T-helper 1 cell treated with Interleukin-12 subunit alpha and Interleukin-12 subunit beta and Interleukin-4 antibody, amounts not matched to agents 30 μg/mL and 1 μg/mL, for 36 hours (primary cell): ENCODE measurements around the gene EPHA10.
"Not testable (repeated sequence)": the region's sequence is repeated elsewhere in the genome, so short reads cannot be mapped to it uniquely, and the experiment has no call there.

ENCODE experiments used
- H3K27ac Mint-ChIP-seq: one replicate; pipeline ENCODE4 v1.8.0; 2021; ENCODE audit warnings: mild to moderate bottlenecking, mixed read lengths
- H3K27me3 Mint-ChIP-seq: one replicate; pipeline ENCODE4 v1.8.0; 2021; ENCODE audit warnings: low read depth, mixed read lengths
- H3K36me3 Mint-ChIP-seq: one replicate; pipeline ENCODE4 v1.8.0; 2021; ENCODE audit warnings: low read depth, mixed read lengths
- H3K4me1 Mint-ChIP-seq: one replicate; pipeline ENCODE4 v1.8.0; 2021; ENCODE audit warnings: low read depth, mixed read lengths
- H3K4me3 Mint-ChIP-seq: one replicate; pipeline ENCODE4 v1.8.0; 2021; ENCODE audit warnings: mild to moderate bottlenecking, moderate library complexity, mixed read lengths
- H3K9me3 Mint-ChIP-seq: one replicate; pipeline ENCODE4 v1.8.0; 2021; ENCODE audit warnings: mixed read lengths

Gene EPHA10

GRCh38 chr1:37755951-37756560 is 8.9 kb downstream of the EPHA10 start:
- no peak overlapping the region for H3K27ac Mint-ChIP-seq
- no peaks in the 10 kb centered on the region for H3K9me3 Mint-ChIP-seq
- H3K4me3 Mint-ChIP-seq, result no peak overlapping the region
- peaks cover 35% of the 10 kb centered on the region for H3K27me3 Mint-ChIP-seq
- peaks cover 3% of the 10 kb centered on the region for H3K4me1 Mint-ChIP-seq
- H3K36me3 Mint-ChIP-seq, result no peaks in the 10 kb centered on the region

DNA sequence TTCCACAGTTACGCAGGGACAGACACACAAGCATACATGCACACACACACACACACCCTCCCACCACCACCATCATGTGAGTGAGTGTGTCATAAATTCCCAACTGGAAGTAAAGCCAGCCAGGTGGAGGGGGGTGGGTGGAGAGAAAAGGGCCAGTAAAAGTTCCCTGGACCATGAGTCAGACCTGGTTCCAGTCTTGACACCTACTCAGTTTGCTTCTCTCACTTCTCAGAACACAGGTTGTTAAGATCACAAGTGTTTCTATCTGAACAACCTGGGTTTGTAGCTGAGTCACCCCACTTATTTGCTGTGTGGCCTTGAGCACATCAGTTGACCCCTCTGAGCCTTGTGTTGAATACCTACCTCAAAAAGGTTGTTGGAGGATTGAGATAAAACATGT is 9.6 kb downstream of the EPHA10 start:
- no peaks in the 10 kb centered on the region for H3K9me3 Mint-ChIP-seq
- H3K27me3 Mint-ChIP-seq, result peaks cover 35% of the 10 kb centered on the region
- no peak overlapping the region for H3K4me3 Mint-ChIP-seq
- H3K27ac Mint-ChIP-seq, result no peak overlapping the region
- no peaks in the 10 kb centered on the region for H3K36me3 Mint-ChIP-seq
- peaks cover 3% of the 10 kb centered on the region for H3K4me1 Mint-ChIP-seq

DNA sequence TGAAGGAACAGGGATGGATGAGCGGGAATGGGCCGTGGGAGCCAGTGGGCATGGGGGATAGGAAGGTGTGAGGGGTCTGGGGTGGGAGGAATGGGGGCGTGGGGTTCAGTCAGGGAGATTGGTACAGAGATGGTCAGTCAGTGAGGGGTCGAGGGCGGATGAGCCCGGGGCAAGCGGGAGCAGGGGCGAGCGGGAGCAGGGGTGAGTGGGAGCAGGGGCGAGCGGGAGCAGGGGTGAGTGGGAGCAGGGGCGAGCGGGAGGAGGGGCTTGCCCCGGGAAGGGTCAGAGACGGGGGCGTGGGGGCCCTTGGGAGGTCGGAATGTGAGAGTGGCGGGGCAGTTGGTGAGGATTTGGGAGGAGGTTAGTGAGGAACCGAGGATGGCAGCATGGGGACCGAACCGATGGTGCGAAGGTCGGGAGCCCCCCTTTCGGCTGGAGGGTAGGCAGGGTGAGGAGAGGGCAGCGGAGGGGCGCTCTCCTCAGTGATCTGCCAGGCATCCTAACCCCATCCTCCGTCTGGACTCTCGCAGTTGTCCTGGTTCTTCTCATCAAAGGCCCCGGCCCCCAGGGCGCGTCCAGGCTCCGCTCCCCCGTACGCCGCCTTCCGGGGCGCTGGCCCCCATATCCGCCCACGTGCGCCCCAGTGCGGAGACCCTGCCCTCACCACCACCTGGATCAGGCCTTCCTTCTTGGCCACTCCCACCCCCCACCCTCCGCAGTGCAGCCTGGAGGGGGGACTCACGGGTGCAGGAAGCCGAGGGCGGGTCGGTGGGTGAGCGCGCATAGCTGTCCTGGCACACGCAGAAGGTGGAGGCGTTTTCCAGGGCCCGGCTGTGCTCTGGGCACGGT is 11.2 kb downstream of the EPHA10 start:
- peak overlapping the region; percentile 50 for H3K4me3 Mint-ChIP-seq
- no peaks in the 10 kb centered on the region for H3K9me3 Mint-ChIP-seq
- no peaks in the 10 kb centered on the region for H3K36me3 Mint-ChIP-seq
- H3K4me1 Mint-ChIP-seq, result peaks cover 3% of the 10 kb centered on the region
- H3K27ac Mint-ChIP-seq, result no peak overlapping the region
- peaks cover 38% of the 10 kb centered on the region for H3K27me3 Mint-ChIP-seq

GRCh38 chr1:37752583-37753471 is 12.1 kb downstream of the EPHA10 start:
- Mint-ChIP-seq H3K9me3 (no peaks in the 10 kb centered on the region), H3K4me1 (peaks cover 3% of the 10 kb centered on the region), H3K4me3 (peak overlapping the region; percentile 54), H3K27ac (no peak overlapping the region), H3K36me3 (no peaks in the 10 kb centered on the region), H3K27me3 (peaks cover 38% of the 10 kb centered on the region)

DNA sequence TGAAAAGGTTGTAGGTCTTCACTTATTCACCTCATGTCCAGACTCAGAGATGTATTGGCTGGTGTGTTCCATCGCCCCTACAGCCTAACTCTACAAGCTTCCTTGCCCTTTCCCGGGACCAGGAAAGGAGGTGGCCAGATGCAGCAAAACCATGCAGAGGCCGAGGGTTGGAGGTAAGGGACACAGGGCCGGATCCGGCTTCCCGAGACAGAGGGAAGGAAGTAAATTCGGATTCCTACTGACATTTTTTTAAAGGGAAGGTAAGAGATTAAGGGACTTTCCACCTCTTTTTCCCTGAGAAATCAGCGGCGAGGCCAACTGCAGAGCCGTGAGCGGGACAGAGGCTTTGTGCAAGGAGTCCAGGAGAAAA is 12.7 kb downstream of the EPHA10 start:
- peaks cover 3% of the 10 kb centered on the region for H3K9me3 Mint-ChIP-seq
- peak overlapping the region; percentile 54 for H3K4me3 Mint-ChIP-seq
- H3K27ac Mint-ChIP-seq, result no peak overlapping the region
- H3K27me3 Mint-ChIP-seq, result peaks cover 42% of the 10 kb centered on the region
- H3K4me1 Mint-ChIP-seq, result peaks cover 3% of the 10 kb centered on the region
- H3K36me3 Mint-ChIP-seq, result no peaks in the 10 kb centered on the region

DNA sequence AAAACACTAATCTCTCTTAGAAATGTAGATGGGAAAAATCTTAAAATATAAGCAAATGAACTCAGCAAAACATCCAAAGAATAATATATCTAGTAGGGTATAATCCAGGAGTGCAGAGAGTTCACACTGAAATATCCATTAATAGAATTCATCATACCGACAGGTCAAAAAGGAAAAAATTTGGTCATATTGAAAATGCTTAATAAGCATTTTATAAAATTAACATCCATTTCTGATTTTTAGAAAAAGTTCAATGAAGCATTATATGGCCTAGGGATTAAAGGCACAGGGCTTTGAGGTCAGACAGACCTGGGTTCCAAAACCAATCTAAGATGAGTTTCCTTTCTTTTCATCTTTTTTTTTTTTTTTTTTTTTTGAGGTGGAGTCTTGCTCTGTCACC is 16.4 kb downstream of the EPHA10 start:
- Mint-ChIP-seq H3K27ac (no peak overlapping the region), H3K36me3 (no peaks in the 10 kb centered on the region), H3K4me3 (no peak overlapping the region), H3K27me3 (peaks cover 29% of the 10 kb centered on the region), H3K9me3 (peaks cover 9% of the 10 kb centered on the region), H3K4me1 (peaks cover 1% of the 10 kb centered on the region)

- Mint-ChIP-seq H3K27ac (no peak overlapping the region), H3K4me3 (no peak overlapping the region), H3K4me1 (no peaks in the 10 kb centered on the region), H3K36me3 (no peaks in the 10 kb centered on the region), H3K27me3 (peaks cover 20% of the 10 kb centered on the region), H3K9me3 (peaks cover 9% of the 10 kb centered on the region)
Measured at GRCh38 chr1:37746806-37747205, 18.1 kb downstream of the EPHA10 start.

DNA sequence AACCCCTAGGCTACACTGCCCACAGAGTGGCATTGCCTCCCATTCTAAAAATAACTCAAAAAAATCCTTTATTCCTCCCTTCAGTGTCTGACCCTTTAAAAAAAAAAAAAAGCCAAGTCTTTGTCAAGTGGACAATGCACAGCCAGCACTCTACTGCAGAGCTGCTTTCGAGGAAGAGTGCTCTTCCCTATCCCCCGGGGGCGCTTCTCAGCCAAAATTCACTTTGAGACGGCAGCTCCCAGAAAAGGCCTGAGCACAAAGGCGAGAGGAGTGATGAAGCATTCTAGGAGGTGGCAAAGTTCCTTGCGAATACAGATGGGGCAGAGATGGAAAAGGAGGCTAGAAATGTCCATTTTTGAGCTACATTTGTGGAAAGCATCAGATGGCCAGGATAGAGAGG is 23.3 kb downstream of the EPHA10 start:
- Mint-ChIP-seq H3K27me3 (peaks cover 21% of the 10 kb centered on the region), H3K36me3 (no peaks in the 10 kb centered on the region), H3K27ac (no peak overlapping the region), H3K4me1 (no peaks in the 10 kb centered on the region), H3K4me3 (no peak overlapping the region), H3K9me3 (peaks cover 1% of the 10 kb centered on the region)

DNA sequence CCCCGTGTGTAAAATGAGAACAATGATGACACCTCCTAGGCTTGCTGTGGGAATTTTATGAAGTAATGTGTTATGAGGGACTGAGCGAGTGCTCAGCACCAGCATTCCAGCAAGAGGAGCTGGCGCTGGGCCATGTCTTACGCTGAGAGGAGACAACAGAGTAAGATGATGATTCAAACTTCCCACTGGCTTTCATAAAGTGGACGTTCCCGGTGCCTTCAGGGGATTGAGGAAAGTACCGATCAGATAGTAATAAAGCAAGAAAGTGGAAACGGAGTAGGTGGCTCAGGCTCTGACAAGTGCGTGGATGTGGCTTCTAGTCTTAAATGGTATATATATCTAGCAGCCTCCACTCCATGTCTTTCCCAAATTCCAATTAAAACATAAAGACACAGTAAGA is 23.8 kb downstream of the EPHA10 start:
- no peaks in the 10 kb centered on the region for H3K4me1 Mint-ChIP-seq
- no peaks in the 10 kb centered on the region for H3K9me3 Mint-ChIP-seq
- H3K27me3 Mint-ChIP-seq, result peaks cover 21% of the 10 kb centered on the region
- H3K27ac Mint-ChIP-seq, result no peak overlapping the region
- H3K4me3 Mint-ChIP-seq, result no peak overlapping the region
- H3K36me3 Mint-ChIP-seq, result no peaks in the 10 kb centered on the region

DNA sequence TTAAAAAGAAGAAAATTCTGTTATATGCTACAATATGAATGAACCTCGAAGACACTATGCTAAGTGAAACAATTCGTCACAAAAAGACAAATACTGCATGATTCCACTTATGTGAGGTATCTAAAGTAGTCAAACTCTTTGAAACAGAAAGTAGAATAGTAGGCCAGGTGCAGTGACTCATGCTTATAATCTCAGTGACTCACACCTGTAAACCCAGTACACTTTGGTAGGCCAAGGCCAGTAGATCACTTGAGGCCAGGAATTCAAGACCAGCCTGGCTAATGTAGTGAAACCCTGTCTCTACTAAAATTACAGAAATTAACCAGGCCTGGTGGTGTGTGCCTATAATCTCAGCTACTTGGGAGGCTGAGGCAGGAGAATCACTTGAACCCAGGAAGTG is 25.7 kb downstream of the EPHA10 start:
- H3K27ac Mint-ChIP-seq, result no peak overlapping the region
- H3K9me3 Mint-ChIP-seq, result no peaks in the 10 kb centered on the region
- no peaks in the 10 kb centered on the region for H3K36me3 Mint-ChIP-seq
- no peaks in the 10 kb centered on the region for H3K4me1 Mint-ChIP-seq
- H3K27me3 Mint-ChIP-seq, result peaks cover 34% of the 10 kb centered on the region
- no peak overlapping the region for H3K4me3 Mint-ChIP-seq

- not testable (repeated sequence) for H3K27ac Mint-ChIP-seq, H3K36me3 Mint-ChIP-seq, H3K9me3 Mint-ChIP-seq, H3K4me1 Mint-ChIP-seq, H3K4me3 Mint-ChIP-seq
- peaks cover 34% of the 10 kb centered on the region for H3K27me3 Mint-ChIP-seq
Measured at GRCh38 chr1:37738619-37739018, 26.3 kb downstream of the EPHA10 start.

DNA sequence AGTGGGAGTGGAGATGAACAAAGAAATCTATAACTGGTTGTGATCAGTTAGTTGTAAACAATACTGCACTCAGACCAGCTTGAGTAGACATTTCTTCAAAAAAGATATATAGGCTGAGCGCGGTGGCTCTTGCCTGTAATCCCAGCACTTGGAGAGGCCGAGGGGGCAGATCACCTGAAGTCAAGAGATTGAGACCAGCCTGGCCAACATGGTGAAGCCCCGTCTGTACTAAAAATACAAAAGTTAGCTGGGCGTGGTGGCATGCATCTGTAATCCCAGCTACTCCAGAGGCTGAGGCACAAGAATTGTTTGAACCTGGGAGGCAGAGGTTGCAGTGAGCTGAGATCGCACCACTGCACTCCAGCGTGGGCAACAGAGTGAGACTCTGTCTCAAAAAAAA is 26.9 kb downstream of the EPHA10 start:
- not testable (repeated sequence) for H3K27ac Mint-ChIP-seq, H3K36me3 Mint-ChIP-seq, H3K4me1 Mint-ChIP-seq, H3K4me3 Mint-ChIP-seq, H3K9me3 Mint-ChIP-seq
- H3K27me3 Mint-ChIP-seq, result peaks cover 34% of the 10 kb centered on the region

- H3K27me3 Mint-ChIP-seq, result peaks cover 32% of the 10 kb centered on the region
Measured at GRCh38 chr1:37734629-37735591, 30.0 kb downstream of the EPHA10 start.

More at GRCh38 chr1:37734629-37735591, 30.0 kb downstream of the EPHA10 start:
- H3K27ac Mint-ChIP-seq, result no peak overlapping the region
- H3K4me1 Mint-ChIP-seq, result no peaks in the 10 kb centered on the region
- no peak overlapping the region for H3K4me3 Mint-ChIP-seq
- no peaks in the 10 kb centered on the region for H3K36me3 Mint-ChIP-seq
- no peaks in the 10 kb centered on the region for H3K9me3 Mint-ChIP-seq
